Activated effector memory CD4-positive, alpha-beta T cell treated with anti-CD3 and anti-CD28 coated beads, Interleukin-2, amount 50 U/mL, for 16 hours (primary cell): ENCODE measurements around the gene KIF7.
A peak's percentile ranks its signal among the peaks of the same experiment; 100 is the strongest.
"Not testable (repeated sequence)": the region's sequence is repeated elsewhere in the genome, so short reads cannot be mapped to it uniquely, and the experiment has no call there.

Experiments used
- DNase-seq: peaks from one replicate; pipeline ENCODE4 v3.0.0-alpha.2; 2020

Gene KIF7, protein sequence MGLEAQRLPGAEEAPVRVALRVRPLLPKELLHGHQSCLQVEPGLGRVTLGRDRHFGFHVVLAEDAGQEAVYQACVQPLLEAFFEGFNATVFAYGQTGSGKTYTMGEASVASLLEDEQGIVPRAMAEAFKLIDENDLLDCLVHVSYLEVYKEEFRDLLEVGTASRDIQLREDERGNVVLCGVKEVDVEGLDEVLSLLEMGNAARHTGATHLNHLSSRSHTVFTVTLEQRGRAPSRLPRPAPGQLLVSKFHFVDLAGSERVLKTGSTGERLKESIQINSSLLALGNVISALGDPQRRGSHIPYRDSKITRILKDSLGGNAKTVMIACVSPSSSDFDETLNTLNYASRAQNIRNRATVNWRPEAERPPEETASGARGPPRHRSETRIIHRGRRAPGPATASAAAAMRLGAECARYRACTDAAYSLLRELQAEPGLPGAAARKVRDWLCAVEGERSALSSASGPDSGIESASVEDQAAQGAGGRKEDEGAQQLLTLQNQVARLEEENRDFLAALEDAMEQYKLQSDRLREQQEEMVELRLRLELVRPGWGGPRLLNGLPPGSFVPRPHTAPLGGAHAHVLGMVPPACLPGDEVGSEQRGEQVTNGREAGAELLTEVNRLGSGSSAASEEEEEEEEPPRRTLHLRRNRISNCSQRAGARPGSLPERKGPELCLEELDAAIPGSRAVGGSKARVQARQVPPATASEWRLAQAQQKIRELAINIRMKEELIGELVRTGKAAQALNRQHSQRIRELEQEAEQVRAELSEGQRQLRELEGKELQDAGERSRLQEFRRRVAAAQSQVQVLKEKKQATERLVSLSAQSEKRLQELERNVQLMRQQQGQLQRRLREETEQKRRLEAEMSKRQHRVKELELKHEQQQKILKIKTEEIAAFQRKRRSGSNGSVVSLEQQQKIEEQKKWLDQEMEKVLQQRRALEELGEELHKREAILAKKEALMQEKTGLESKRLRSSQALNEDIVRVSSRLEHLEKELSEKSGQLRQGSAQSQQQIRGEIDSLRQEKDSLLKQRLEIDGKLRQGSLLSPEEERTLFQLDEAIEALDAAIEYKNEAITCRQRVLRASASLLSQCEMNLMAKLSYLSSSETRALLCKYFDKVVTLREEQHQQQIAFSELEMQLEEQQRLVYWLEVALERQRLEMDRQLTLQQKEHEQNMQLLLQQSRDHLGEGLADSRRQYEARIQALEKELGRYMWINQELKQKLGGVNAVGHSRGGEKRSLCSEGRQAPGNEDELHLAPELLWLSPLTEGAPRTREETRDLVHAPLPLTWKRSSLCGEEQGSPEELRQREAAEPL (N-terminal part only)

GRCh38 chr15:89654847-89655805, at the start of gene KIF7:
Gene KIF7, minus strand, starts transcription at chr15:89655467. Its CDS starts 2,537 bp downstream, at chr15:89652930.
- peak; percentile 62 for DNase-seq

GRCh38 chr15:89704411-89704810, 49.1 kb upstream of the KIF7 start:
- DNase-seq, result no peak

- no peak for DNase-seq
Measured at GRCh38 chr15:89695198-89695597, 39.9 kb upstream of the KIF7 start.

GRCh38 chr15:89693696-89694095, 38.4 kb upstream of the KIF7 start:
- no peak for DNase-seq

- no peak for DNase-seq
Measured at GRCh38 chr15:89693091-89693490, 37.8 kb upstream of the KIF7 start.

DNA sequence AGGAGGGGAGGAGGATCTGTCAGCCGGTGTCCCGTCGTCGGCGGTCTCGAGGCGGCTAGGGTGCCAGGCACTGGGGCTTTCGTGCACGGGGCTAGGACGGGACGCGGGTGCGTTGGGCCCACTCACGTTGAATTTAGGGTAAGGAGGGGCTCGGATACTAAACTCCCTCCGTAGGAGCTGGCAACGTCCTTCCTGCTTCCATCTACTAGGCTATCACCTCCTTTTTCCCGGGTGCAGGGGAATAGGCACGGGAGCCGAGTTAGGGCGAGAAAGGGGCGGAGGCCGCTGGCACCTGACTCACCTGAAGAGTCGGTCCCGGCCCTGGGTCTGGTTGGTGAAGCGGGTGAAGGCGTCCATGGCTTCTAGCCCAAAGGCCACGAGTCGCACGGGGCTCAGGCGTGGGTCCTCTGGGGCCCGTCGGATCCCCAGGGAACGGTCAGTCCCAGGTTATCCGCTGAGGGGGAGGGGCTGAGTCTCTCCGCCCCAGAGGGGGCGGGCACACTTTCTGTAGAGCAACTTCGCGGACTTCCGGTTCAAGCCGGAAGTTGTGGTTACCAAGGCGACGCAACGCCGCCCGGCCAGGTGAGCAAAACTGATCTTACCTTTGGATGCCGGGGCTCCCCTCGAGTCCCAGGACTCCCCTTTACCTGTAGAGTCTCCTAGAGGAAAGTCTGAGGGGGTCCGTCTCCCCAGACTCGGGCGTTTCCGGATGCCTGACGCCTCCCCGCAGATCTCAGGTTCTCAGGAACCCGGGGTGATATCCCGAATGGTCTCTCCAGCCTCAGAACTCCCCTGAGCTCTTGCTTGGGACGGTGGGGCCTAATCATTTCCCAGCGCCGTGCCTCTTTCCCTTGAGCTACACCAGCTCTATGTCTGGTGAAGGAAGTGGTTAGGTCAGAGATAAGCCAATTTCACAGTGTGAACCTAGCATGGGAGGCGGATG, 35.3 kb upstream of the KIF7 start, which contains the start of the genes PEX11A and WDR93:
TSS of gene PEX11A (minus strand) at position 479 of the 943 bp plus-strand sequence. CDS start at position 357, 122 bp downstream.
TSS of gene WDR93 (plus strand) at position 536 of the 943 bp plus-strand sequence. CDS start 10,936 bp downstream, outside the sequence.
- peak; percentile 91 for DNase-seq

GRCh38 chr15:89689930-89690275, 34.6 kb upstream of the KIF7 start:
- not testable (repeated sequence) for DNase-seq

- DNase-seq, result no peak
Measured at GRCh38 chr15:89686522-89686921, 31.3 kb upstream of the KIF7 start.

- no peak for DNase-seq
Measured at GRCh38 chr15:89685995-89686394, 30.7 kb upstream of the KIF7 start.

DNA sequence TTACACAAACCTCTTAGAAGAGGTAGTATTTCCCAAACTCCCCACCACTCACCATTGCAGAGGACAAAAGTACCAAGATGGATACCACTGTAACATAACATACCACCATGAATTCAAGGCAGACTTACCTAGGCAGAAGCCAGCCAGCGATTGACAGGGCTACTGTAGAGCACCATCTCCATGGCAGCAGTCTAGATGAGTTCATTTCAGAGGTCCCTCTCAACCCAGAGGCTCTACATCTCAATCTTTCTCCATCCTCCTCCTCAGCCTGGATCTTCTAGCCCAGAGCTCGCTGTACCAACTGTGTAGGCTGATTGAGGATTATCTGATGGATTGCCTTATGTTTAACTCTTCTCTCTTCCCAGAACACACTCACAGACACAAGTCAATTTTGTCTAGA, 25.9 kb upstream of the KIF7 start:
- no peak for DNase-seq

DNA sequence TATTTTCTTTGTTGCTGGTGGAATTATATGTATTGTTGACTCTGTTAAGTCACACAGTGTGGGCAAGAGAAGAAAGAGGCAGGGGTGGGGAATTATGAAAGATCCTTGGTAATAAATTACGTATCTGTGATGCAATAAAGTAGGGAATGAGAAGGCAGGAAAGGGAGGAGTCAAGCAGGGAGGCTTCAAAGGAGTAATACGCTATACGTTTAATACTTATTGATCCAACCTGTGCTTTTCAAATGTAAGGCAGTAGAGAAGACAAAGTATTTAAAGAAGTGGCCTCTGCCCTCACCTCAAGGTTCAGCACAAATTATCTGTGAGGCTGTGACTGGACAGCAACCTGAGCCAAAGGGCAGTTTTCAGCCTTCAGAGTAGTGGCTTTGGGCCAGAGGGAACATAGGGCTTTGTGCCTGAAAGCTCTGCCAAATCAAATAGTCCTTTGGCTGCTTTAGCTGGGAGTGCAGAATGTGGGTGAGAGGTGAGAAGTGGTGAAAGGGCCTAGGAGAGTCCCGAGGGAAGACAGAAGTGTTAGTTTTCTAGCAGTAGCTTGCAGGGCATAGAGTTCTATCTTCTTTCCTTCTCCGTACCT, 25.1 kb upstream of the KIF7 start:
- no peak for DNase-seq

DNA sequence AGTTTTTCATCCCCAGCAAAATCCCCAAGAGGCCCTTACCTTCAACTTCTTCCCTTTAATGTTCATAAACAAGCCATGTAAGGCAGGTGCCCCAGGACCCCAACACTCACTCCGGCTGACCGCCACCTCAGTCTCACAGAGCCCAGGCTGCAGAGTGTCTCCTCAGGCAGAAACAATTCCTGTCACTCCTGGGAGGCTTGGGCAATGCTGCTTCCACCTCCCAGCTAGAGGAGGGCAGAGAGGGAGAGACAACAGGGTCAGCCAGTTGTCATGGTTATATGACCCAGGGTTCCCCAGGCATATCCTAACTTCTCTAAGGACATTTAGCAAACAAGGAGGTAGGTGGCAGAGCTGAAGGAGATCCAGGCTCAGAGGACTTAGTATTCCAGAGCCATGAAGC, 23.9 kb upstream of the KIF7 start, which contains the start of gene PLIN1:
TSS of gene PLIN1 (minus strand) at position 156 of the 400 bp plus-strand sequence. CDS start 1,878 bp downstream, outside the sequence.
- DNase-seq, result no peak

DNA sequence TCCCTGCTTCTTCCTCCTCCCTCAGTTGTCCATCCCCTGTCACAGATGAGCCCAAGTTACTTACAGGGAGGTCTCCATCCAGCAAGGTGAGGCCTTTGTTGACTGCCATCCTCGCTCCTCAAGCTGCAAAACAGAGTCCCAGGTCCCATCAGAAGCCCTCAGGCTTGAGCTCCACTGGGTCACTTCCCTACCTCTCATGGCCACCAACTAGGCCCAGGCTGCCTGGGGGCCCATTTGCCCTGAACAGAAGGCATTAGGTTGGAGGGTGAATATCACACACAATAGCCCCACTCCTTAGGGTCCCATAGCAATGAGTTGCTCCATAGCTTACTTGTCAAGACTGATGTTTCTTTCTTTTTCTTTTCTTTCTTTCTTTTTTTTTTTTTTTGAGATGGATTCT, 22.1 kb upstream of the KIF7 start:
- DNase-seq, result no peak

- DNase-seq, result no peak
Measured at GRCh38 chr15:89675606-89676005, 20.3 kb upstream of the KIF7 start.

- no peak for DNase-seq
Measured at GRCh38 chr15:89674526-89674925, 19.3 kb upstream of the KIF7 start.

DNA sequence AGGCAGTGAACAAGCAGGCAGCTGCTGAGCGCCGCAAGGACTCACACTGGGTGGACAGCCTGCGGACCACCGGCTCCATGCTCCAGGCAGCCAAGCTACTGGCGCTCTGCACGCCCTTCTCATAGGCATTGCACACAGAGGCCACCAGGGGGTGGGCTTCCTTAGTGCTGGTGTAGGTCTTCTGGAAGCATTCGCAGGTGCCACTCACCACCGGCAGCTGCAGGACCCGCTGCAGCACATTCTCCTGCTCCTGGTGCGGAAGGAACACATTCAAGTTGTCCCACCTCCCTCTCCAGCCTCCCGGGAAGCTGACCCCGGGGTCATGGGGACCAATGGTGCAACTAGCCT, 17.9 kb upstream of the KIF7 start:
- DNase-seq, result no peak

- no peak for DNase-seq
Measured at GRCh38 chr15:89672221-89673164, 17.2 kb upstream of the KIF7 start.

DNA sequence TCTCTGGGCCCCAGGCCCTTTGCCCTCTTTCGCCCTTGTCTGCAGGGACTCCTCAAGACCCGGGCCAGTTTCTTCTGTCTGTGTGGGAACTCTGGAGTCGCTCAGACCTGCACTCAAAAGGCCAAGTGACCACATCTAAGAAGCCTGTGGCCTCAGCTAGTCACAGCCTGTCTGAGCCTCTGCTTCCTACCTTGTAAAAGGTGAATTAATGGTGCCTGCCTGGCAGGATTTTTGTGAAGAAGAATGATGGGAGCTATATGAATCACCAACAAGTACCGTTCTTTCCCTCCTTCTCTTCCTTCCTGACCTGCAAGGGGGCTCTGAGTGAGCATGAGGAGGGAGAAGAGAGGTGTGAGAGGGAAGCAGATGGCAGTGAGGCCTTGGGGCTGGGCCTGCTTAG, 16.4 kb upstream of the KIF7 start:
- no peak for DNase-seq
